Measurements from ENCODE around the gene LRP4. TPM values are rescaled to one million over a fixed set of nuclear protein-coding genes. Genes with fewer than 3 reads are reported as not detected.

Gene LRP4
- polyA plus RNA-seq, 3 donors: not detected

GRCh38 chr11:46902694-46903093, 15.7 kb downstream of the LRP4 start:
- Histone ChIP-seq H3K4me3 (replicated peaks in 1 of 3; ENCODE audit: low read depth in 2 of 3, low read length in 3 of 3) (no peak overlapping the region), H3K9ac (ENCODE audit: insufficient read depth, low read length, poor library complexity, severe bottlenecking) (no peak overlapping the region), H3K4me1 (ENCODE audit: control insufficient read depth in 1 of 2, insufficient read depth in 2 of 2, low read length in 2 of 2) (no peaks in the 10 kb centered on the region), H3K9me3 (replicated peaks in 1 of 2; ENCODE audit: control insufficient read depth in 1 of 2, insufficient read depth in 1 of 2, low read length in 2 of 2) (no peaks in the 10 kb centered on the region), H3K27me3 (ENCODE audit: control insufficient read depth in 2 of 2, insufficient read depth in 2 of 2, low read length in 2 of 2) (peaks cover 0 to 3% of the 10 kb centered on the region in 2 donors), H3K79me2 (ENCODE audit: insufficient read depth, low read length) (no peaks in the 10 kb centered on the region), H3K27ac (ENCODE audit: low read depth in 1 of 2, low read length in 2 of 2) (no peak overlapping the region), H2AFZ (ENCODE audit: insufficient read depth, low read depth, low read length, poor library complexity, severe bottlenecking) (no peak overlapping the region), H3K4me2 (replicated peaks; ENCODE audit: extremely low read depth, low read length, poor library complexity, severe bottlenecking) (no peak overlapping the region), H4K20me1 (ENCODE audit: insufficient read depth, low read length) (no peaks in the 10 kb centered on the region), H3K36me3 (replicated peaks in 1 of 2; ENCODE audit: control insufficient read depth in 1 of 2, insufficient read depth in 2 of 2, low read length in 2 of 2) (no peaks in the 10 kb centered on the region)
- no peaks in the 10 kb centered on the region for H3K9me3 Mint-ChIP-seq
- TF ChIP-seq, protein P1, sequence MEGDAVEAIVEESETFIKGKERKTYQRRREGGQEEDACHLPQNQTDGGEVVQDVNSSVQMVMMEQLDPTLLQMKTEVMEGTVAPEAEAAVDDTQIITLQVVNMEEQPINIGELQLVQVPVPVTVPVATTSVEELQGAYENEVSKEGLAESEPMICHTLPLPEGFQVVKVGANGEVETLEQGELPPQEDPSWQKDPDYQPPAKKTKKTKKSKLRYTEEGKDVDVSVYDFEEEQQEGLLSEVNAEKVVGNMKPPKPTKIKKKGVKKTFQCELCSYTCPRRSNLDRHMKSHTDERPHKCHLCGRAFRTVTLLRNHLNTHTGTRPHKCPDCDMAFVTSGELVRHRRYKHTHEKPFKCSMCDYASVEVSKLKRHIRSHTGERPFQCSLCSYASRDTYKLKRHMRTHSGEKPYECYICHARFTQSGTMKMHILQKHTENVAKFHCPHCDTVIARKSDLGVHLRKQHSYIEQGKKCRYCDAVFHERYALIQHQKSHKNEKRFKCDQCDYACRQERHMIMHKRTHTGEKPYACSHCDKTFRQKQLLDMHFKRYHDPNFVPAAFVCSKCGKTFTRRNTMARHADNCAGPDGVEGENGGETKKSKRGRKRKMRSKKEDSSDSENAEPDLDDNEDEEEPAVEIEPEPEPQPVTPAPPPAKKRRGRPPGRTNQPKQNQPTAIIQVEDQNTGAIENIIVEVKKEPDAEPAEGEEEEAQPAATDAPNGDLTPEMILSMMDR (IDR thresholded peaks at IDR 0.05): no peak
- DNase-seq: no peak
- H3K27ac Mint-ChIP-seq: no peak overlapping the region
- peaks cover 9% of the 10 kb centered on the region for H3K4me1 Mint-ChIP-seq
- WGBS (ENCODE audit: insufficient coverage): 92% methylated on average over 5 of the region's 6 CpGs
- no peak overlapping the region for H3K4me3 Mint-ChIP-seq
- no peaks in the 10 kb centered on the region for H3K36me3 Mint-ChIP-seq
- peaks cover 6 to 9% (median 6%) of the 10 kb centered on the region in 3 donors for H3K27me3 Mint-ChIP-seq (ENCODE audit: low read depth in 3 of 3)
- intact Hi-C loops (cut with micrococcal nuclease): no loop called here

DNA sequence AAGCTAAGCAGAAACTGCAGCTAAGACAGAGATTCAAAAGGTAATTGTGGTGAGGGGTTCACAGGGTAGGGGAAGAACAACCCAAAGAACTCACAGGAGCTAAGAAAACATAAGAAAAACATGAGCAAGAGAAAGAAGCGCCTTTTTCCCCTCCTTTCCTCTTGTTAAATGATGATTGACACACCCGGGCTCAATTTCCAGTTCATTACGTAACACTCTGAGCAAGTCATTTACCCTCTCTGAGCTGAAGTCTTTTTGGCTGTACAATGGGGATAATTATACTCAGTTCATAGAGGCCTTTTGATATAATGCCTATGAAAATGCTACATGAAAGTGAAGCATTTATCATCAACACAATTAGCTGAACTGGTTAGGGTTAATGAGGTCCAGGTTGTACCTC, 17.2 kb downstream of the LRP4 start:
- Mint-ChIP-seq H3K4me1 (peaks cover 3% of the 10 kb centered on the region), H3K27me3 (ENCODE audit: low read depth in 3 of 3) (peaks cover 2 to 4% (median 4%) of the 10 kb centered on the region in 3 donors), H3K4me3 (no peak overlapping the region), H3K27ac (no peak overlapping the region), H3K36me3 (no peaks in the 10 kb centered on the region), H3K9me3 (no peaks in the 10 kb centered on the region)
- H3K36me3 ChIP-seq (replicated peaks in 1 of 2; ENCODE audit: control insufficient read depth in 1 of 2, insufficient read depth in 2 of 2, low read length in 2 of 2): no peaks in the 10 kb centered on the region
- no peak overlapping the region for H2AFZ ChIP-seq (ENCODE audit: insufficient read depth, low read depth, low read length, poor library complexity, severe bottlenecking)
- WGBS (ENCODE audit: insufficient coverage): no CpG with 5 or more reads among the region's 3 CpGs
- intact Hi-C loops (cut with micrococcal nuclease): no loop called here
- no peaks in the 10 kb centered on the region for H4K20me1 ChIP-seq (ENCODE audit: insufficient read depth, low read length)
- no peak for DNase-seq
- H3K4me1 ChIP-seq (ENCODE audit: control insufficient read depth in 1 of 2, insufficient read depth in 2 of 2, low read length in 2 of 2): no peaks in the 10 kb centered on the region
- H3K9me3 ChIP-seq (replicated peaks in 1 of 2; ENCODE audit: control insufficient read depth in 1 of 2, insufficient read depth in 1 of 2, low read length in 2 of 2): no peaks in the 10 kb centered on the region
- no peak overlapping the region for H3K4me2 ChIP-seq (replicated peaks; ENCODE audit: extremely low read depth, low read length, poor library complexity, severe bottlenecking)
- H3K79me2 ChIP-seq (ENCODE audit: insufficient read depth, low read length): no peaks in the 10 kb centered on the region
- H3K4me3 ChIP-seq (replicated peaks in 1 of 3; ENCODE audit: low read depth in 2 of 3, low read length in 3 of 3): no peak overlapping the region
- TF ChIP-seq, protein P1 (IDR thresholded peaks at IDR 0.05): no peak
- H3K27ac ChIP-seq (ENCODE audit: low read depth in 1 of 2, low read length in 2 of 2): no peak overlapping the region
- no peak overlapping the region for H3K9ac ChIP-seq (ENCODE audit: insufficient read depth, low read length, poor library complexity, severe bottlenecking)
- peaks cover 0 to 3% of the 10 kb centered on the region in 2 donors for H3K27me3 ChIP-seq (ENCODE audit: control insufficient read depth in 2 of 2, insufficient read depth in 2 of 2, low read length in 2 of 2)

Data from CD14-positive monocyte (primary cell).